ENCODE measurements around the gene GEMIN5. TPM values are rescaled to one million over a fixed set of nuclear protein-coding genes. Genes with fewer than 3 reads are reported as not detected.
"Not testable (repeated sequence)": the region's sequence is repeated elsewhere in the genome, so short reads cannot be mapped to it uniquely, and the experiment has no call there.

Gene GEMIN5, protein sequence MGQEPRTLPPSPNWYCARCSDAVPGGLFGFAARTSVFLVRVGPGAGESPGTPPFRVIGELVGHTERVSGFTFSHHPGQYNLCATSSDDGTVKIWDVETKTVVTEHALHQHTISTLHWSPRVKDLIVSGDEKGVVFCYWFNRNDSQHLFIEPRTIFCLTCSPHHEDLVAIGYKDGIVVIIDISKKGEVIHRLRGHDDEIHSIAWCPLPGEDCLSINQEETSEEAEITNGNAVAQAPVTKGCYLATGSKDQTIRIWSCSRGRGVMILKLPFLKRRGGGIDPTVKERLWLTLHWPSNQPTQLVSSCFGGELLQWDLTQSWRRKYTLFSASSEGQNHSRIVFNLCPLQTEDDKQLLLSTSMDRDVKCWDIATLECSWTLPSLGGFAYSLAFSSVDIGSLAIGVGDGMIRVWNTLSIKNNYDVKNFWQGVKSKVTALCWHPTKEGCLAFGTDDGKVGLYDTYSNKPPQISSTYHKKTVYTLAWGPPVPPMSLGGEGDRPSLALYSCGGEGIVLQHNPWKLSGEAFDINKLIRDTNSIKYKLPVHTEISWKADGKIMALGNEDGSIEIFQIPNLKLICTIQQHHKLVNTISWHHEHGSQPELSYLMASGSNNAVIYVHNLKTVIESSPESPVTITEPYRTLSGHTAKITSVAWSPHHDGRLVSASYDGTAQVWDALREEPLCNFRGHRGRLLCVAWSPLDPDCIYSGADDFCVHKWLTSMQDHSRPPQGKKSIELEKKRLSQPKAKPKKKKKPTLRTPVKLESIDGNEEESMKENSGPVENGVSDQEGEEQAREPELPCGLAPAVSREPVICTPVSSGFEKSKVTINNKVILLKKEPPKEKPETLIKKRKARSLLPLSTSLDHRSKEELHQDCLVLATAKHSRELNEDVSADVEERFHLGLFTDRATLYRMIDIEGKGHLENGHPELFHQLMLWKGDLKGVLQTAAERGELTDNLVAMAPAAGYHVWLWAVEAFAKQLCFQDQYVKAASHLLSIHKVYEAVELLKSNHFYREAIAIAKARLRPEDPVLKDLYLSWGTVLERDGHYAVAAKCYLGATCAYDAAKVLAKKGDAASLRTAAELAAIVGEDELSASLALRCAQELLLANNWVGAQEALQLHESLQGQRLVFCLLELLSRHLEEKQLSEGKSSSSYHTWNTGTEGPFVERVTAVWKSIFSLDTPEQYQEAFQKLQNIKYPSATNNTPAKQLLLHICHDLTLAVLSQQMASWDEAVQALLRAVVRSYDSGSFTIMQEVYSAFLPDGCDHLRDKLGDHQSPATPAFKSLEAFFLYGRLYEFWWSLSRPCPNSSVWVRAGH (N-terminal part only)
- 10 to 100 TPM in 4 of 6 donors, 1 to 10 TPM in 2; 3.5 to 16.3 (median 10.7) TPM for polyA plus RNA-seq (ENCODE audit: low read depth in 6 of 6)

DNA sequence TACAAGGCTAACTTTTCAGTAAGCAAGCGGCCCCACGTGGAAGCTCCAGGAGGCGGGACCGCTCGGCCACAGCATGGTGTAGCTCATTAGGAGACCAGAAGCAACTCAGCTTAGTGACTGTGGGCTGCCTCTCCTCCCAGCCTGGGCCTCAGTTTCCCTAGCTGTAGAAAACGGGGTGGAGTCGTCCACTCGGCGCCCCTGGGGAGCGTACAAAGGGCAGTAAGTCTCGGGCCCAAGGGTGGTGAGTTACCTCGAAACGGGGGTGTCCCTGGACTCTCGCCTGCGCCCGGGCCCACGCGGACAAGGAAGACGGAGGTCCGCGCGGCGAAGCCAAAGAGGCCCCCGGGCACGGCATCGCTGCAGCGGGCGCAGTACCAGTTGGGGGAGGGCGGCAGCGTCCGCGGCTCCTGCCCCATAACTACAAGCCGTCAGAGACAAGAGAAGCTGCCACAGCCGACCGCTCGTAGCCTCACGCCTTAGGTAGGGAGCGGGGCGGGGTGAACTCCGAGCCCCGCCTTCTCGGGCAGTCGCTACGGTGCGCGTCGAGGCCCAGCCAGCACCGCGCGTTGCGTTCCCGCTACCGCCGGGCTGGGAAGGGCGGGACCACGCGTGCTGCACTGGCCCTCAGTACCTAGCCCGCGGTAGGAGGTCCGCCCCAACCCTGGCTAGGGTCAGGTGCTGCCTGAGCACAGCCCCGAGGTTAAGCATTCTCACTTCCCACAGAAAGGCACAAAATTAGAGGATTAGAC is at the start of gene GEMIN5:
Gene GEMIN5, minus strand, starts transcription at position 494 of the 749 bp plus-strand sequence. Its CDS starts 78 bp downstream, at position 416.
- Mint-ChIP-seq H3K27me3 (no peaks in the 10 kb centered on the region), H3K36me3 (peaks cover 10% of the 10 kb centered on the region in 2 donors), H3K9me3 (no peaks in the 10 kb centered on the region), H3K27ac (peak within 1 kb of the TSS; percentile 47 to 92 (median 80)), H3K4me3 (peak within 1 kb of the TSS; percentile 88 to 100 (median 95)), H3K4me1 (peaks cover 42 to 57% (median 45%) of the 10 kb centered on the region in 3 donors)
- peak; percentile 80 for ATAC-seq (ENCODE audit: low read depth in 2 of 2)
- peak; percentile 77 for DNase-seq

DNA sequence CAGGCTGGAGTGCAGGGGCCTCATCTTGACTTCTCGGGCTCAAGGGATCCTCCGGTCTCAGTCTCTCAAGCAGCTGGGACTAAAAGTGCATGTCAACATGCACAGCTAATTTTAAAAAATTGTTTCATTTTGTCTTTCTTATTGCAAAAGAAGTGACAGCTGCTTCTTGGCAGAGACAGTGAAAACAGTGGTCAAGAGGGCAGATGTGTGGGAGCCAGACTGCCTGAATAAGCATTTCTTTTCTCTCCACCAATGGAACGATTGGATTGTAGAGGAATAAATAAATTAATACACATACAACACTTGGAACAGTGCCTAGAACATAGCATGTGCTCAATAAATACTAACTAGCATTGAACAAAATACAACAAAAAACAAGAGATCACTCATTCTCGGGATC is 48.1 kb upstream of the GEMIN5 start:
- Mint-ChIP-seq H3K9me3 (no peaks in the 10 kb centered on the region), H3K27me3 (peaks cover 8 to 33% (median 10%) of the 10 kb centered on the region in 3 donors), H3K4me3 (no peak overlapping the region), H3K27ac (no peak overlapping the region), H3K36me3 (no peaks in the 10 kb centered on the region), H3K4me1 (no peaks in the 10 kb centered on the region)
- DNase-seq (no peak), ATAC-seq (ENCODE audit: low read depth in 2 of 2) (no peak)

DNA sequence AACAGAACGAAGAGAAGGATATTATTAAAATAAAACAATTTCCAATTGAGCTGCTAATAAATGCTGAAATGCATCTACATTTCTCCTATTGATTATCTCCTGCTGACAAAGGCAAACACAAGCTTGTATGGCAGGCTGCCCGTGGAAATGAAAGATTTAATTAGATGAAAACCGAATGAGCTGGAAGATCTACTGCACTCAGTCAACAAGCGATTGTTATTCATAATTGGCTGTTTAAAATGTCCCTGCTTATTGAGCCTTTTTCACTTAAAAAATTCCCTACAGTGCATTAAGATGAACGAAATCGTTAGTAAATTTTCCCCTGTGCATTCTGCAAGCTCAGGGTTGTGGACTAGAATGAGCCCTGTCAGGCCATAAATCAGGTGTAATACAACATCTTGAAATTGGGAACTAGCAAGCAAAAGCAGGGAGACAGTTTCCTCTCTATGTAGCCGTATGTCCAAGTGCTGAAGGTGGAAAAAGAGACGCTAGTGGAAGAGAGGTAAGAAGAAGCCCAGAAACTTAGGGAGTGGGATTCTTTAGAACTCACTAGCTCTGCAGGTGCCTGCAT is 47.0 kb upstream of the GEMIN5 start:
- ATAC-seq (ENCODE audit: low read depth in 2 of 2) (no peak), DNase-seq (no peak)
- Mint-ChIP-seq H3K27me3 (peaks cover 8 to 33% (median 10%) of the 10 kb centered on the region in 3 donors), H3K4me1 (no peaks in the 10 kb centered on the region), H3K4me3 (no peak overlapping the region), H3K9me3 (no peaks in the 10 kb centered on the region), H3K27ac (no peak overlapping the region), H3K36me3 (no peaks in the 10 kb centered on the region)

DNA sequence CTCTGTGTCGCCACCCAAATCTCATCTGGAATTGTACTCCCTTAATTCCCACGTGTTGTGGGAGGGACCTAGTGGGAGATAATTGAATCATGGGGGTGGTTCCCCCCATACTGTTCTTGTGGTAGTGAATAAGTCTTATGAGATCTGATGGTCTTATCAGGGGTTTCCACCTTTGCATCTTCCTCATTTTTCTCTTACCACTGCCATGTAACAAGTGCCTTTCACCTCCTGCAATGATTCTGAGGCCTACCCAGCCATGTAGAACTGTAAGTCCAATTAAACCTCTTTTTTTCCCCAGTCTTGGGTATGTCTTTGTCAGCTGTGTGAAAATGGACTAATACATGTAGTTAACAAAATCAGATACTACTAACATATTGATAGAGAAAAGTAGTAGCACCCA is 40.3 kb upstream of the GEMIN5 start:
- H3K27me3 Mint-ChIP-seq; H3K4me1 Mint-ChIP-seq; ATAC-seq (ENCODE audit: low read depth in 2 of 2); DNase-seq; H3K4me3 Mint-ChIP-seq; H3K36me3 Mint-ChIP-seq: not testable (repeated sequence)
- Mint-ChIP-seq H3K9me3 (peaks cover 0 to 18% (median 0%) of the 10 kb centered on the region in 7 donors), H3K27ac (peak overlapping the region in 1 of 6 donors; percentile 53)

DNA sequence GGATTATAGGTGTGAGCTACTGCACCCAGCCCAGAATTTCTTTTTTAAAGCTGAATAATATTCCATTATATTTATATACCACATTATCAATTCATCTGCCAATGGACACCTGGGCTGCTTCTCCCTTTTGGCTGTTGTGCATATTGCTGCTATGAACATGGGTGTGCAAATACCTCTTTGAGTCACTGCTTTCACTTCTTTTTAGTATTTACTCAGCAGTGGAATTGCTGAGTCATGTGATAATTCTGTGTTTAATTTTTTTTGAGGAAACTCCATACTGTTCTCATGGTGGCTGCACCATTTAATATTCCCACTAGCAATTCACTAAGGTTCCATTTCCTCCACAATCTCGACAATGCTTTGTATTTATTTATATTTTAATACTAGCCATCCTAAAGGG is 39.4 kb upstream of the GEMIN5 start:
- H3K36me3 Mint-ChIP-seq: peaks cover 0 to 6% of the 10 kb centered on the region in 2 donors
- no peak for ATAC-seq (ENCODE audit: low read depth in 2 of 2)

DNA sequence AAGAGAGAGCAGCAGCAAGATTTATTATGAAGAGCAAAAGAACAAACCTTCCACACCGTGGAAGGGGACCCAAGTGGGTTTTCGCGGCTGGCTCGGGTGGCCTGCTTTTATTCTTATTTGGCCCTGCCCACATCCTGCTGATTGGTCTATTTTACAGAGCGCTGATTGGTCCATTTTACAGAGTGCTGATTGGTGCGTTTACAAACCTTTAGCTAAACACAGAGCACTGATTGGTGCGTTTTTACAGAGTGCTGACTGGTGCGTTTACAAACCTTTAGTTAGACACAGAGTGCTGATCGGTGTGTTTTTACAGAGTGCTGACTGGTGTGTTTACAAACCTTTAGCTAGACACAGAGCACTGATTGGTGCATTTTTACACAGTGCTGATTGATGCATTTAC is 38.1 kb upstream of the GEMIN5 start:
- H3K4me3 Mint-ChIP-seq: not testable (repeated sequence)

More for the DNA sequence above, 39.4 kb upstream of the GEMIN5 start:
- H3K4me3 Mint-ChIP-seq: no peak overlapping the region
- peaks cover 0 to 18% (median 0%) of the 10 kb centered on the region in 7 donors for H3K9me3 Mint-ChIP-seq
- no peaks in the 10 kb centered on the region for H3K27me3 Mint-ChIP-seq
- no peaks in the 10 kb centered on the region for H3K4me1 Mint-ChIP-seq
- DNase-seq: no peak
- no peak overlapping the region for H3K27ac Mint-ChIP-seq

DNA sequence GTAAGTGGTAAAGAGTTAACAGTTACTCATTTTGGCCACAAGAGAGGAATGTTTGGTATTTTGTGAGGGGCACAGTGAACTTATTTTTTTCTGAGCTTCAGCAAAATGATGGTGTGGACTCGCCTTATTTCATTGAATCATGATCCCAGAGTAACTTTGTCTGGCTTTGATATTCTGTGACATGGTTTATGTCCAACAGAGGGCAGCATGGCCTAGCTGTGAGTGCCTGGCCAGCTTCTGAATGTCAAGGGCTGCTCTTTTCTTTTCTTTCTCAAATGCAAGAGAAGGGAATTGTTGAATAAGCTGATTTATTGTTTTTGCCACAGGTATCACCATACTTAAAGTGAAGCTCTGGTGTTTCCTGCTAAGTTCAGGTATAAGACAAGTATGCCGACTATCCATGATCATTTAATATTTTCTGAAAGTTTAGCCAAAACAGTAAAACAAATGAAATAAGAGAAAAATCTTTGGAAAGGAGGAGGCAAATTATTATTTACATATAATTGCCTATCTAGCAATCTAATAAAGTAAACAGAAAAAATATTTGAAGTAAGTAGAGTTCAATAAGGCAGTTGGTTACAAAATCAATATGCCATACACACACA is 34.6 kb upstream of the GEMIN5 start:
- peaks cover 0 to 12% of the 10 kb centered on the region in 2 donors for H3K36me3 Mint-ChIP-seq
- DNase-seq (no peak), ATAC-seq (ENCODE audit: low read depth in 2 of 2) (no peak)
- H3K4me3 Mint-ChIP-seq: no peak overlapping the region
- H3K9me3 Mint-ChIP-seq: peaks cover 0 to 12% (median 0%) of the 10 kb centered on the region in 7 donors
- H3K27ac Mint-ChIP-seq: no peak overlapping the region
- H3K4me1 Mint-ChIP-seq: no peaks in the 10 kb centered on the region
- no peaks in the 10 kb centered on the region for H3K27me3 Mint-ChIP-seq

More for the DNA sequence above, 38.1 kb upstream of the GEMIN5 start:
- peaks cover 0 to 18% (median 0%) of the 10 kb centered on the region in 7 donors for H3K9me3 Mint-ChIP-seq
- H3K27ac Mint-ChIP-seq; H3K36me3 Mint-ChIP-seq; DNase-seq; H3K4me1 Mint-ChIP-seq; ATAC-seq (ENCODE audit: low read depth in 2 of 2); H3K27me3 Mint-ChIP-seq: not testable (repeated sequence)

DNA sequence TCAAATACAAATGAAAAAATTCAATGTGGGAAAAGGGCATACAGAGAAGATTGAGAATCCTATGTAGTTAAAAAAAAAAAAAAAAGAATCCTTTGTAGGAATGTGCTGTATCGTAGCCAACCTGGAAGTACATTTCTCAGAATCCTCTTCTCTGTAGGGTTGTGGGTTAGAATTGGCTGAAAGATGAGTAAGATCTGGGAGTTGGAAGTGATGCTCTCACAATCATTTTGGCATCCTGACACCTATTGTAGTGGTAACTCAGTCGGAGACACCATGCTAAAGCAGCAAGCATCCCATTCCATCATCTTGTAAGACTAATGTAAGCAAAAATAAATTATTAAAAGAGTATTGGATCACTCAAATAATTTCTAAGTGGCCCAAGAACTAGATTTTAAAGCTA is 33.5 kb upstream of the GEMIN5 start:
- Mint-ChIP-seq H3K4me1 (peaks cover 0 to 2% (median 0%) of the 10 kb centered on the region in 3 donors), H3K36me3 (peaks cover 4 to 14% of the 10 kb centered on the region in 2 donors), H3K27me3 (no peaks in the 10 kb centered on the region), H3K27ac (no peak overlapping the region), H3K9me3 (peaks cover 0 to 11% (median 0%) of the 10 kb centered on the region in 7 donors), H3K4me3 (no peak overlapping the region)
- ATAC-seq (ENCODE audit: low read depth in 2 of 2) (no peak), DNase-seq (no peak)

DNA sequence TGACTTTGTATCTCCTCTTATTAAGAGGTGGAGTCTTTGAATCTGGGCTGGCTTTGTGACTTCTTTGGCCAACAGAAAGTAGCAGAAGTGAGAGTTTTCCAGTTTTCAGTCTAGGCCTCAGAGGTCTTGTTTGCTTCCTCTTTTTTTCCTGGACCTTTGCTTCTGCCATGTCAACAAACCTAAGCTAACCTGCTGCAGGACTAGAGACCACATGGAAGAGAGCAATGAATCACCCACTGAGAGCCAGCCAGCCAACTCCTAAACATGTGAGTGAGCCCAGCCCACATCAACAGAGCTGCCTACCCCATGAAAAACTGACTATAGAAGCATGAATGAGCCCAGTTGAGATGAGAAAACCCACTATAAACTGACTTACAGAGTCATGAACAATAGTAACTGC is 32.7 kb upstream of the GEMIN5 start:
- H3K36me3 Mint-ChIP-seq: peaks cover 9 to 21% of the 10 kb centered on the region in 2 donors
- no peak overlapping the region for H3K4me3 Mint-ChIP-seq
- H3K4me1 Mint-ChIP-seq: peaks cover 0 to 3% (median 0%) of the 10 kb centered on the region in 3 donors
- no peak overlapping the region for H3K27ac Mint-ChIP-seq
- ATAC-seq (ENCODE audit: low read depth in 2 of 2): no peak
- no peaks in the 10 kb centered on the region for H3K27me3 Mint-ChIP-seq
- DNase-seq: no peak
- peaks cover 0 to 3% (median 0%) of the 10 kb centered on the region in 7 donors for H3K9me3 Mint-ChIP-seq

DNA sequence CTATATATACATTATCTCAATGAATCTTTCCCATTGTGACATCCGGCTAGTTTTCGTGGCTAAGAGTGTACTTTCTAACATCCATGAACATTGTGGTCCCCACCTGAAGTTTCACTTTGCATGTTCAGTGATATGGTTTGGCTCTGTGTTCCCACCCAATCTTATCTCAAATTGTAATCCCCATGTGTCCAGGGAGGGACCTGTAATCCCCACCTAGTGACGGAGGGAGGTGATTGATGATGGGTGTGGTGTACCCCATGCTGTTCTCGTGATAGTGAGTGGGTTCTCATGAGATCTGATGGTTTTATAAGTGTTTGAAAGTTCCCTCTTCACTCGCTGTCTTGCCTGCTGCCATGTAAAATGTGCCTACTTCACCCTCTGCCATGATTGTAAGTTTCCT is 30.9 kb upstream of the GEMIN5 start:
- Mint-ChIP-seq H3K4me3 (no peak overlapping the region), H3K4me1 (peaks cover 0 to 7% (median 3%) of the 10 kb centered on the region in 3 donors), H3K36me3 (peaks cover 13 to 23% of the 10 kb centered on the region in 2 donors), H3K9me3 (no peaks in the 10 kb centered on the region), H3K27ac (no peak overlapping the region), H3K27me3 (no peaks in the 10 kb centered on the region)
- DNase-seq: no peak
- no peak for ATAC-seq (ENCODE audit: low read depth in 2 of 2)

DNA sequence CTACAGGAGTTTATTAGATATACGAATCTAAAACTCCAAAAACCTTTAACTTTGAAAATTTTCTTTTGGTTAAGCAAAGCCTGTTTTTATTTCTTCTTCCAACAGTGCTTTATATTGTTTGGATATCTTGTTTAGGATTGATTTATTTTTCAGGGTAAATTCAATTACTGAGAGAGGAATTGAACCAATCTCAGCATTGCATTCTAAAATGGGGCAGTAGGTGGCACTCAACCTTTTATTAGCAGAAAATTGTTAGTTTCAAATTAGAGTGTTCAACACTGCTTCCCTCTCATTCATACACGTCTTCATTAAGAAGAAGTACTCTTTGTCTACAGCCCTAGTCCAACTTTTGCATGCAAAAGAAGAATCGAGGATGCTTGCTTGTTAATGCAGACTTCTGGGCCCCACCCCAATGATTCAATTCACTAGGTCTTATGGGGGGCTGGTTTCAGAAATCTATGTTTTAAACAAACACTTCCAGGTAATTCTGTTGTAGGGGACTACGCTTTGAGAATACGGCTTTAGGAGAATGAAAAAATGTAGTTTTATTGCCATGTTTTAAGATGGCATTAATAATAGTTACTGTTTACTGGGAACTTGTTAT is 29.5 kb upstream of the GEMIN5 start:
- no peaks in the 10 kb centered on the region for H3K9me3 Mint-ChIP-seq
- no peak overlapping the region for H3K4me3 Mint-ChIP-seq
- DNase-seq (no peak), ATAC-seq (ENCODE audit: low read depth in 2 of 2) (no peak)
- peaks cover 0 to 7% (median 3%) of the 10 kb centered on the region in 3 donors for H3K4me1 Mint-ChIP-seq
- H3K27me3 Mint-ChIP-seq: no peaks in the 10 kb centered on the region
- H3K27ac Mint-ChIP-seq: no peak overlapping the region
- H3K36me3 Mint-ChIP-seq: peaks cover 20 to 30% of the 10 kb centered on the region in 2 donors
